Thyroid gland (tissue), 4 donors: ENCODE results near the gene BACE1-AS. TPM values are rescaled to one million over a fixed set of nuclear protein-coding genes. Genes with fewer than 3 reads are reported as not detected.
"Not testable (repeated sequence)": the region's sequence is repeated elsewhere in the genome, so short reads cannot be mapped to it uniquely, and the experiment has no call there.

ENCODE experiments used
- DNase-seq, 2 donors: peaks; one replicate each; pipeline ENCODE4 v3.0.0-alpha.2; 2019
- H3K27ac ChIP-seq, 3 donors: fragments of 200-600 bp; sonication (generic); 1 replicate in 2 of 3; 2 replicates in 1 of 3; pipeline ENCODE4 v1.5.1; 2016 to 2019; ENCODE audit warnings: mild to moderate bottlenecking in 1 of 3, moderate library complexity in 1 of 3
- H3K27me3 ChIP-seq: fragments of 200-600 bp; sonication (generic); one replicate; pipeline ENCODE4 v1.5.1; 2019
- H3K36me3 ChIP-seq, 2 donors: fragments of 200-600 bp; sonication (generic); one replicate each; pipeline ENCODE4 v1.5.1; 2016 to 2019
- H3K4me1 ChIP-seq, 2 donors: fragments of 200-600 bp; sonication (generic); one replicate each; pipeline ENCODE4 v1.5.1; 2017 to 2019
- H3K4me3 ChIP-seq, 3 donors: fragments of 200-600 bp; sonication (generic); replicated peaks in 1 of 3; 1 replicate in 2 of 3; 2 replicates in 1 of 3; pipeline ENCODE4 v1.5.1; 2016; ENCODE audit warnings: mild to moderate bottlenecking in 1 of 3
- H3K9me3 ChIP-seq: fragments of 200-600 bp; sonication (generic); one replicate; pipeline ENCODE4 v1.5.1; 2017
- POLR2A ChIP-seq, 2 donors: fragments of 450-650 bp; IDR thresholded peaks; one replicate each; pipeline ENCODE4 v1.6.1; 2017; ENCODE audit warnings: antibody characterized with exemption in 2 of 2, mild to moderate bottlenecking in 2 of 2, moderate library complexity in 1 of 2
- WGBS, 2 donors: methylation state at CpG; one replicate each; pipeline ENCODE4 v1.1.5; 2017; 5-methylcytosine and 5-hydroxymethylcytosine counted together
- intact Hi-C: fragments of 100-400 bp; cut with DNase I; formaldehyde crosslinking; loops from one replicate; pipeline ENCODE4 v1.15.1; 2023
- total RNA-seq, 4 donors: library from RNA; depleted of rRNA; stranded (reverse); fragments of >200 nt; gene quantifications; one replicate each; pipeline ENCODE4 v1.2.3, GENCODE V29; 2016
- TF ChIP-seq, protein P1 (sequence below), 6 experiments: fragments of 200-600 bp in 3 of 6; fragments of 450-650 bp in 3 of 6; sonication (generic) in 3 of 6; IDR thresholded peaks; one replicate each; pipeline ENCODE4 v1.5.1; 2016 to 2019; ENCODE audit warnings: antibody characterized with exemption in 6 of 6, mild to moderate bottlenecking in 2 of 6, inconsistent platforms in 1 of 6, moderate library complexity in 1 of 6

BACE1-AS gene
- total RNA-seq, 4 donors from 2014 or later, result 7.4 to 12.9 (median 8.8) TPM

- intact Hi-C loops, result no loop called here
- no peaks in the 10 kb centered on the region for H3K4me1 ChIP-seq
- no peaks in the 10 kb centered on the region for H3K9me3 ChIP-seq
- TF ChIP-seq POLR2A (IDR thresholded peaks at IDR 0.05), result no peak
- TF ChIP-seq, protein P1, sequence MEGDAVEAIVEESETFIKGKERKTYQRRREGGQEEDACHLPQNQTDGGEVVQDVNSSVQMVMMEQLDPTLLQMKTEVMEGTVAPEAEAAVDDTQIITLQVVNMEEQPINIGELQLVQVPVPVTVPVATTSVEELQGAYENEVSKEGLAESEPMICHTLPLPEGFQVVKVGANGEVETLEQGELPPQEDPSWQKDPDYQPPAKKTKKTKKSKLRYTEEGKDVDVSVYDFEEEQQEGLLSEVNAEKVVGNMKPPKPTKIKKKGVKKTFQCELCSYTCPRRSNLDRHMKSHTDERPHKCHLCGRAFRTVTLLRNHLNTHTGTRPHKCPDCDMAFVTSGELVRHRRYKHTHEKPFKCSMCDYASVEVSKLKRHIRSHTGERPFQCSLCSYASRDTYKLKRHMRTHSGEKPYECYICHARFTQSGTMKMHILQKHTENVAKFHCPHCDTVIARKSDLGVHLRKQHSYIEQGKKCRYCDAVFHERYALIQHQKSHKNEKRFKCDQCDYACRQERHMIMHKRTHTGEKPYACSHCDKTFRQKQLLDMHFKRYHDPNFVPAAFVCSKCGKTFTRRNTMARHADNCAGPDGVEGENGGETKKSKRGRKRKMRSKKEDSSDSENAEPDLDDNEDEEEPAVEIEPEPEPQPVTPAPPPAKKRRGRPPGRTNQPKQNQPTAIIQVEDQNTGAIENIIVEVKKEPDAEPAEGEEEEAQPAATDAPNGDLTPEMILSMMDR (IDR thresholded peaks at IDR 0.05), result no peak
- no peak overlapping the region for H3K4me3 ChIP-seq
- peaks cover 0 to 4% of the 10 kb centered on the region in 2 donors for H3K36me3 ChIP-seq
- H3K27me3 ChIP-seq, result no peaks in the 10 kb centered on the region
- DNase-seq, result no peak
- H3K27ac ChIP-seq, result no peak overlapping the region
- 91 to 97% methylated on average over 2 of the region's 2 CpGs for WGBS, 2 donors
Observed at GRCh38 chr11:117269856-117270255, 21.3 kb upstream of the BACE1-AS start.

- Histone ChIP-seq H3K27me3 (no peaks in the 10 kb centered on the region), H3K4me1 (no peaks in the 10 kb centered on the region), H3K4me3 (no peak overlapping the region), H3K27ac (no peak overlapping the region), H3K9me3 (no peaks in the 10 kb centered on the region), H3K36me3 (peaks cover 4 to 5% of the 10 kb centered on the region in 2 donors)
- no peak for DNase-seq
- WGBS, 2 donors, result 90 to 92% methylated on average over 4 of the region's 4 CpGs
- no peak for TF ChIP-seq POLR2A (IDR thresholded peaks at IDR 0.05)
- TF ChIP-seq, protein P1 (IDR thresholded peaks at IDR 0.05), result no peak
- intact Hi-C loops, result no loop called here
Observed at GRCh38 chr11:117271208-117271607, 19.9 kb upstream of the BACE1-AS start.

GRCh38 chr11:117272175-117272574 is 19.0 kb upstream of the BACE1-AS start:
- H3K9me3 ChIP-seq, H3K27ac ChIP-seq, H3K4me1 ChIP-seq, H3K36me3 ChIP-seq, DNase-seq, H3K4me3 ChIP-seq, intact Hi-C loops, H3K27me3 ChIP-seq: not testable (repeated sequence)
- WGBS, 2 donors, result 95% methylated on average over 5 of the region's 5 CpGs

DNA sequence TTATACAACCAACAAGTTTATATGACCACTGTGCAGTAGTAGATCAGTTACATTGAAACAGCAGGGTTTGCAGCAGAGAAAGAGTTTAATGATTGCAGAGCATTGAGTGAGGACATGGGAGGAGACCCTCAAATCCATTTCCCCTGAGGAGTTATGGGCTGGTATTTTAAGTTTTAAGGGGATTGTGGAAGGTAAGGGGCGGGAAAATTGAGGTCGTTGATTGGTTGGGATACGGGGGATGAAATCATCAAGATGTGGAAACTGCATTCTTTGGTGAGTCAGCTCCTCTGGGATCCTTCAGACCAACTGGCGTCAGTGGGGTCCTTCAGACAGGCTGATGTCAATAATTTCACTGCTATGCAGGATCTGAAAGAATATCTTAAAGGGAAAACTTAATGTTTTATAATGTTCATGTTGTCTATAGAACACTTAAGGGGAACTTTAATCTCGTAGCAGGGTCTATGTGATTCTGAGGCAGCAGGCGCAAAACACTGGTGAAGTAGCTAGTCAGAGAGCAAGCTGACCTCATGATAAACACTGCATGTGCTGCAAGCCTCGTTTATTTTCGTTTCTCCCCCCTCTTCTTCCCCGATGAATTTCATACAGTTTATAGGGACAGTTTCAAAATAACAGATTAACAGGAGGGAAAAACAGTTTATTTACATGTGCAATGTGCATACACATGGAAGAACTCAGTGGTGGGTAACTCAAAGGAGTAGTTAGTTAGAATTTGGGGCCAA is 17.4 kb upstream of the BACE1-AS start:
- Histone ChIP-seq H3K4me3 (no peak overlapping the region), H3K27ac (no peak overlapping the region), H3K9me3 (no peaks in the 10 kb centered on the region), H3K27me3 (no peaks in the 10 kb centered on the region), H3K4me1 (no peaks in the 10 kb centered on the region), H3K36me3 (peaks cover 0 to 5% of the 10 kb centered on the region in 2 donors)
- WGBS, 2 donors, result 86 to 90% methylated on average over 9 of the region's 9 CpGs
- DNase-seq, result no peak
- intact Hi-C loops, result no loop called here
- no peak for TF ChIP-seq POLR2A (IDR thresholded peaks at IDR 0.05)

- intact Hi-C loops, result no loop called here
Observed at GRCh38 chr11:117278347-117278746, 12.8 kb upstream of the BACE1-AS start.

More at GRCh38 chr11:117278347-117278746, 12.8 kb upstream of the BACE1-AS start:
- DNase-seq, result no peak
- no peaks in the 10 kb centered on the region for H3K27me3 ChIP-seq
- H3K4me1 ChIP-seq, result no peaks in the 10 kb centered on the region
- no peak overlapping the region for H3K27ac ChIP-seq
- peaks cover 16 to 19% of the 10 kb centered on the region in 2 donors for H3K36me3 ChIP-seq
- no peak overlapping the region for H3K4me3 ChIP-seq
- no peaks in the 10 kb centered on the region for H3K9me3 ChIP-seq
- 87 to 89% methylated on average over 2 of the region's 2 CpGs for WGBS, 2 donors
- TF ChIP-seq, protein P1 (IDR thresholded peaks at IDR 0.05), result no peak
- no peak for TF ChIP-seq POLR2A (IDR thresholded peaks at IDR 0.05)
